DMS 273 (cell line): ENCODE measurements around the gene DENND1C.

Experiments
- DNase-seq: peaks from one replicate; lab custom pipeline; 2025; ENCODE audit not compliant: unreplicated experiment; lab: John Stamatoyannopoulos, UW

The DENND1C gene

GRCh38 chr19:6479836-6480398 is 1.7 kb downstream of the DENND1C start:
- no peak for DNase-seq

GRCh38 chr19:6478815-6479214 is 2.8 kb downstream of the DENND1C start:
- no peak for DNase-seq

- DNase-seq: no peak
Measured at GRCh38 chr19:6476896-6477431, 4.6 kb downstream of the DENND1C start.

GRCh38 chr19:6476155-6476895 is 5.3 kb downstream of the DENND1C start:
- peak; percentile 74 for DNase-seq

- DNase-seq: no peak
Measured at GRCh38 chr19:6475321-6476108, 6.1 kb downstream of the DENND1C start.

- no peak for DNase-seq
Measured at GRCh38 chr19:6473647-6474046, 7.9 kb downstream of the DENND1C start.

GRCh38 chr19:6472713-6473112 is 8.9 kb downstream of the DENND1C start:
- no peak for DNase-seq

- no peak for DNase-seq
Measured at GRCh38 chr19:6471076-6471475, 10.5 kb downstream of the DENND1C start.

GRCh38 chr19:6470173-6470572 is 11.4 kb downstream of the DENND1C start:
- DNase-seq: no peak

GRCh38 chr19:6467384-6467783 is 14.2 kb downstream of the DENND1C start:
- DNase-seq: no peak

GRCh38 chr19:6466526-6467248 is 14.9 kb downstream of the DENND1C start:
- no peak for DNase-seq

- no peak for DNase-seq
Measured at GRCh38 chr19:6465663-6466062, 15.9 kb downstream of the DENND1C start.

- no peak for DNase-seq
Measured at GRCh38 chr19:6465006-6465405, 16.6 kb downstream of the DENND1C start.

- no peak for DNase-seq
Measured at GRCh38 chr19:6464070-6464873, 17.3 kb downstream of the DENND1C start, which contains the start of gene CRB3. Gene CRB3, plus strand, starts transcription at chr19:6464271. Its CDS starts 431 bp downstream, at chr19:6464702.

GRCh38 chr19:6460099-6460884 is 21.3 kb downstream of the DENND1C start:
- DNase-seq: peak; percentile 100

GRCh38 chr19:6459262-6460098 is 22.1 kb downstream of the DENND1C start, which contains the start of gene SLC25A23:
Gene SLC25A23, minus strand, starts transcription at chr19:6459792. Its CDS starts 164 bp downstream, at chr19:6459628.
- DNase-seq: peak; percentile 86

- no peak for DNase-seq
Measured at GRCh38 chr19:6458695-6459261, 22.8 kb downstream of the DENND1C start.
